ENCODE results near the gene COL6A6.

DNA sequence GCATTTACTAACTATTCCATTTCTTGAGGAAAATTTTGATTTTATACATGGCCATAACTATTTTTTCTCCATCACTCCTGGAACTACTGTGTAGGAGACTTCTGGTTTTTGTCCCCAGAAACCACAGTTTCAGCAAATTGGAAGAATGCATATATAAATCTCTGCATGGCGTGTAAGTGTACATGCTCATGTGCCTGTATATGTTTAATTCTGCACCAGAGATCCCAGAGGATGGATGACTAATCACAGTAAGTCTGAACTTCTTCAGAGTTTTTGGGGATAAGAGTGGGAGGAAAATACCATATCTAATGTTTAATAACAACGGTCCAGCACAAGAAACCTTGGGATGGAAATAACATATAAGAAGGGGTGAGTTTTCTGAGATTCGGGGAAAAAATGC, 10.9 kb upstream of the COL6A6 start:
- TF ChIP-seq, protein P1, sequence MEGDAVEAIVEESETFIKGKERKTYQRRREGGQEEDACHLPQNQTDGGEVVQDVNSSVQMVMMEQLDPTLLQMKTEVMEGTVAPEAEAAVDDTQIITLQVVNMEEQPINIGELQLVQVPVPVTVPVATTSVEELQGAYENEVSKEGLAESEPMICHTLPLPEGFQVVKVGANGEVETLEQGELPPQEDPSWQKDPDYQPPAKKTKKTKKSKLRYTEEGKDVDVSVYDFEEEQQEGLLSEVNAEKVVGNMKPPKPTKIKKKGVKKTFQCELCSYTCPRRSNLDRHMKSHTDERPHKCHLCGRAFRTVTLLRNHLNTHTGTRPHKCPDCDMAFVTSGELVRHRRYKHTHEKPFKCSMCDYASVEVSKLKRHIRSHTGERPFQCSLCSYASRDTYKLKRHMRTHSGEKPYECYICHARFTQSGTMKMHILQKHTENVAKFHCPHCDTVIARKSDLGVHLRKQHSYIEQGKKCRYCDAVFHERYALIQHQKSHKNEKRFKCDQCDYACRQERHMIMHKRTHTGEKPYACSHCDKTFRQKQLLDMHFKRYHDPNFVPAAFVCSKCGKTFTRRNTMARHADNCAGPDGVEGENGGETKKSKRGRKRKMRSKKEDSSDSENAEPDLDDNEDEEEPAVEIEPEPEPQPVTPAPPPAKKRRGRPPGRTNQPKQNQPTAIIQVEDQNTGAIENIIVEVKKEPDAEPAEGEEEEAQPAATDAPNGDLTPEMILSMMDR (IDR thresholded peaks at IDR 0.05), result no peak
- no peak for TF ChIP-seq POLR2A (IDR thresholded peaks at IDR 0.05)
